Uterus (tissue), 2 donors: ENCODE measurements around the gene LASP1NB.

Experiments used
- POLR2A ChIP-seq, 2 donors: fragments of 450-650 bp; IDR thresholded peaks; one replicate each; pipeline ENCODE4 v1.6.1; 2016; ENCODE audit warnings: antibody characterized with exemption in 2 of 2, mild to moderate bottlenecking in 1 of 2, moderate library complexity in 1 of 2
- TF ChIP-seq, protein P1 (sequence below), 4 experiments: fragments of 200-600 bp in 2 of 4; fragments of 450-650 bp in 2 of 4; sonication (generic) in 2 of 4; IDR thresholded peaks; one replicate each; pipeline ENCODE4 v1.5.1; 2016 to 2019; ENCODE audit warnings: antibody characterized with exemption in 4 of 4, mild to moderate bottlenecking in 2 of 4, moderate library complexity in 1 of 4

- TF ChIP-seq, protein P1, sequence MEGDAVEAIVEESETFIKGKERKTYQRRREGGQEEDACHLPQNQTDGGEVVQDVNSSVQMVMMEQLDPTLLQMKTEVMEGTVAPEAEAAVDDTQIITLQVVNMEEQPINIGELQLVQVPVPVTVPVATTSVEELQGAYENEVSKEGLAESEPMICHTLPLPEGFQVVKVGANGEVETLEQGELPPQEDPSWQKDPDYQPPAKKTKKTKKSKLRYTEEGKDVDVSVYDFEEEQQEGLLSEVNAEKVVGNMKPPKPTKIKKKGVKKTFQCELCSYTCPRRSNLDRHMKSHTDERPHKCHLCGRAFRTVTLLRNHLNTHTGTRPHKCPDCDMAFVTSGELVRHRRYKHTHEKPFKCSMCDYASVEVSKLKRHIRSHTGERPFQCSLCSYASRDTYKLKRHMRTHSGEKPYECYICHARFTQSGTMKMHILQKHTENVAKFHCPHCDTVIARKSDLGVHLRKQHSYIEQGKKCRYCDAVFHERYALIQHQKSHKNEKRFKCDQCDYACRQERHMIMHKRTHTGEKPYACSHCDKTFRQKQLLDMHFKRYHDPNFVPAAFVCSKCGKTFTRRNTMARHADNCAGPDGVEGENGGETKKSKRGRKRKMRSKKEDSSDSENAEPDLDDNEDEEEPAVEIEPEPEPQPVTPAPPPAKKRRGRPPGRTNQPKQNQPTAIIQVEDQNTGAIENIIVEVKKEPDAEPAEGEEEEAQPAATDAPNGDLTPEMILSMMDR (IDR thresholded peaks at IDR 0.05), result no peak
- TF ChIP-seq POLR2A (IDR thresholded peaks at IDR 0.05), result no peak
Measured at GRCh38 chr17:38886643-38887010, 38.8 kb upstream of the LASP1NB start.
